Measurements from ENCODE around the gene FLT1.

FLT1 gene

GRCh38 chr13:28357247-28357825 lies 137.6 kb downstream of the FLT1 start:
- H3K4me2 ChIP-seq (ENCODE audit: low read length), result no peak overlapping the region
- H3K9me2 ChIP-seq (ENCODE audit: low read depth, low read length), result no peaks in the 10 kb centered on the region
- no peak overlapping the region for H3K27ac ChIP-seq (ENCODE audit: low read depth, low read length, poor library complexity, severe bottlenecking)
- no peaks in the 10 kb centered on the region for H3K79me2 ChIP-seq (ENCODE audit: insufficient read depth, low read length)
- no peak overlapping the region for H3K4me3 ChIP-seq (ENCODE audit: low read depth, low read length, poor library complexity, severe bottlenecking)
- H3K9ac ChIP-seq (ENCODE audit: low read length), result no peak overlapping the region
- no peaks in the 10 kb centered on the region for H3F3A ChIP-seq (ENCODE audit: insufficient read depth, low read length)
- H3K27me3 ChIP-seq (ENCODE audit: insufficient read depth, low read length), result no peaks in the 10 kb centered on the region
- TF ChIP-seq EZH2 (IDR thresholded peaks at IDR 0.05; ENCODE audit: borderline replicate concordance, low read length) (no peak), CTCF (IDR thresholded peaks at IDR 0.05; ENCODE audit: low read length) (no peak)
- H4K20me1 ChIP-seq (ENCODE audit: insufficient read depth, low read length), result no peaks in the 10 kb centered on the region
- H3K36me3 ChIP-seq (ENCODE audit: insufficient read depth, low read length), result no peaks in the 10 kb centered on the region
- H3K4me1 ChIP-seq (ENCODE audit: insufficient read depth, low read length, severe bottlenecking), result no peaks in the 10 kb centered on the region
- H2AFZ ChIP-seq (ENCODE audit: low read length), result no peak overlapping the region
- H3K9me3 ChIP-seq (ENCODE audit: low read length), result no peaks in the 10 kb centered on the region

- H3K36me3 ChIP-seq (ENCODE audit: insufficient read depth, low read length), result no peaks in the 10 kb centered on the region
- no peak overlapping the region for H3K9ac ChIP-seq (ENCODE audit: low read length)
- no peaks in the 10 kb centered on the region for H3K9me2 ChIP-seq (ENCODE audit: low read depth, low read length)
- H3K27me3 ChIP-seq (ENCODE audit: insufficient read depth, low read length), result no peaks in the 10 kb centered on the region
- H4K20me1 ChIP-seq (ENCODE audit: insufficient read depth, low read length), result no peaks in the 10 kb centered on the region
- no peak overlapping the region for H2AFZ ChIP-seq (ENCODE audit: low read length)
- no peak overlapping the region for H3K27ac ChIP-seq (ENCODE audit: low read depth, low read length, poor library complexity, severe bottlenecking)
- TF ChIP-seq CTCF (IDR thresholded peaks at IDR 0.05; ENCODE audit: low read length), result no peak
- no peak for TF ChIP-seq EZH2 (IDR thresholded peaks at IDR 0.05; ENCODE audit: borderline replicate concordance, low read length)
- H3K4me2 ChIP-seq (ENCODE audit: low read length), result no peak overlapping the region
- H3K79me2 ChIP-seq (ENCODE audit: insufficient read depth, low read length), result no peaks in the 10 kb centered on the region
- H3K4me3 ChIP-seq (ENCODE audit: low read depth, low read length, poor library complexity, severe bottlenecking), result no peak overlapping the region
- H3K4me1 ChIP-seq (ENCODE audit: insufficient read depth, low read length, severe bottlenecking), result no peaks in the 10 kb centered on the region
- H3F3A ChIP-seq (ENCODE audit: insufficient read depth, low read length), result no peaks in the 10 kb centered on the region
- H3K9me3 ChIP-seq (ENCODE audit: low read length), result no peaks in the 10 kb centered on the region
Measured at GRCh38 chr13:28356561-28357021, 138.3 kb downstream of the FLT1 start.

GRCh38 chr13:28355822-28356371 lies 139.0 kb downstream of the FLT1 start:
- Histone ChIP-seq H3K4me1 (ENCODE audit: insufficient read depth, low read length, severe bottlenecking) (no peaks in the 10 kb centered on the region), H3K9ac (ENCODE audit: low read length) (no peak overlapping the region), H3K36me3 (ENCODE audit: insufficient read depth, low read length) (no peaks in the 10 kb centered on the region), H3K27ac (ENCODE audit: low read depth, low read length, poor library complexity, severe bottlenecking) (no peak overlapping the region), H3K9me2 (ENCODE audit: low read depth, low read length) (no peaks in the 10 kb centered on the region), H3K4me3 (ENCODE audit: low read depth, low read length, poor library complexity, severe bottlenecking) (no peak overlapping the region), H4K20me1 (ENCODE audit: insufficient read depth, low read length) (no peaks in the 10 kb centered on the region), H3K9me3 (ENCODE audit: low read length) (no peaks in the 10 kb centered on the region), H3F3A (ENCODE audit: insufficient read depth, low read length) (no peaks in the 10 kb centered on the region), H3K79me2 (ENCODE audit: insufficient read depth, low read length) (no peaks in the 10 kb centered on the region), H3K4me2 (ENCODE audit: low read length) (no peak overlapping the region), H2AFZ (ENCODE audit: low read length) (no peak overlapping the region), H3K27me3 (ENCODE audit: insufficient read depth, low read length) (no peaks in the 10 kb centered on the region)
- TF ChIP-seq CTCF (IDR thresholded peaks at IDR 0.05; ENCODE audit: low read length) (no peak), EZH2 (IDR thresholded peaks at IDR 0.05; ENCODE audit: borderline replicate concordance, low read length) (no peak)

Measured in OCI-LY1 (cell line).